Measurements from ENCODE around the gene NTMT1.

NTMT1 gene, protein sequence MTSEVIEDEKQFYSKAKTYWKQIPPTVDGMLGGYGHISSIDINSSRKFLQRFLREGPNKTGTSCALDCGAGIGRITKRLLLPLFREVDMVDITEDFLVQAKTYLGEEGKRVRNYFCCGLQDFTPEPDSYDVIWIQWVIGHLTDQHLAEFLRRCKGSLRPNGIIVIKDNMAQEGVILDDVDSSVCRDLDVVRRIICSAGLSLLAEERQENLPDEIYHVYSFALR

DNA sequence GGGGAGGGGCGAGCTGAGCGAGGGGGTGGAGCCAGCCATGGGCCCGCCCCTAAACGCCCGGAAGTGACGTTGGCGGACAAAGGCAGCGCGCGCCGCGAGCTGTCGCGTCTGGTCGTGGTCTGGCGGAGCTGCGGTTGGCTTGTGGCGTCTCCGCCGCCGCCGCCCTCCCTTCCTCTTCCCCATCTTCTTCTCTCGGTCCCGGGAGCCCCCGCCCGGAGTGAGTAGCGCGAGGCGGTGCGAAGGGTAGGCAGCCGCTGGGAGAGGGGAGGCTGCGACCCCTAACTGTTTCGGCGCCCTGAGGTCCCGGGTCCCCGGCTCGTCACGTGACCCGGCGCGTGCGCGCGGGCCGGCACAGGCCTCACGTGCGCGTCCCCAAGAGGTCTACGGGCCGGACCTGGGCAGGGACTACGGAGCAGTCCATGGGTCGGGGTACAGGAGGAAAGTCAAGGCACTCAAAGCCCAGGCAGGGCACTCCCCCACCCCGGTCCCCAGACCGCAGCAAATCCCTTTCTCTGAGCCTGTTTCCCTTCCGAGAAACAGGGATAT lies at the start of gene NTMT1:
Gene NTMT1, plus strand, starts transcription at position 85 of the 546 bp plus-strand sequence. CDS start 6,541 bp downstream, outside the sequence.
- peaks cover 57% of the 10 kb centered on the region for H3K4me1 Mint-ChIP-seq

GRCh38 chr9:129576546-129577543 lies 49.1 kb upstream of the NTMT1 start:
- no peaks in the 10 kb centered on the region for H3K36me3 Mint-ChIP-seq
- no peaks in the 10 kb centered on the region for H3K9me3 Mint-ChIP-seq
- H3K4me1 Mint-ChIP-seq: peaks cover 40% of the 10 kb centered on the region
- no peak for ATAC-seq
- peak overlapping the region; percentile 65 for H3K27ac Mint-ChIP-seq
- no peak overlapping the region for H3K4me3 Mint-ChIP-seq
- DNase-seq (ENCODE audit: low spot score in 2 of 2): no peak

More for the DNA sequence above, at the start of gene NTMT1:
- peak; percentile 84 for ATAC-seq
- DNase-seq (ENCODE audit: low spot score in 2 of 2): peak; percentile 94 to 95
- Mint-ChIP-seq H3K9me3 (no peaks in the 10 kb centered on the region), H3K27ac (peak within 1 kb of the TSS; percentile 93), H3K4me3 (peak within 1 kb of the TSS; percentile 88), H3K36me3 (peaks cover 52% of the 10 kb centered on the region)

DNA sequence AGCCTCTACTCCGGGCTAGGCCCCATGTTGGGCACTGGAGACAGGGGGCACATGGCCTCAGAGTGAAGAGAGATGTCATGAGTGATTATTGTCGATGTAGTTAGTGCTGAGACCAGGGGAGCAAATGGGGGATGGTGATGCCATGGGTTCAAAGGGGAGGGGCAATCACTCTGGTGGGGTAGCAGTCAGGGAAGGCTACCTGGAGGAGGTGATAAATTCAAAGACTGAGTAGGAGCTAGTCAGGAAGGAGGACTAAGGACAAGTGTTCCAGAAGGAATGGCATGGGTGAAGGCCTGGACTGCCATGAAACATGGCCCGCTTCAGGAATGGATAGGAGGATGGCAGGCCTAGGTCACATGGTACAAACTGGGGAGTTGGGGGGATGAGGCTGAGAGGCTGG lies 46.7 kb upstream of the NTMT1 start:
- Mint-ChIP-seq H3K9me3 (no peaks in the 10 kb centered on the region), H3K4me3 (no peak overlapping the region), H3K27ac (peak overlapping the region; percentile 26)

DNA sequence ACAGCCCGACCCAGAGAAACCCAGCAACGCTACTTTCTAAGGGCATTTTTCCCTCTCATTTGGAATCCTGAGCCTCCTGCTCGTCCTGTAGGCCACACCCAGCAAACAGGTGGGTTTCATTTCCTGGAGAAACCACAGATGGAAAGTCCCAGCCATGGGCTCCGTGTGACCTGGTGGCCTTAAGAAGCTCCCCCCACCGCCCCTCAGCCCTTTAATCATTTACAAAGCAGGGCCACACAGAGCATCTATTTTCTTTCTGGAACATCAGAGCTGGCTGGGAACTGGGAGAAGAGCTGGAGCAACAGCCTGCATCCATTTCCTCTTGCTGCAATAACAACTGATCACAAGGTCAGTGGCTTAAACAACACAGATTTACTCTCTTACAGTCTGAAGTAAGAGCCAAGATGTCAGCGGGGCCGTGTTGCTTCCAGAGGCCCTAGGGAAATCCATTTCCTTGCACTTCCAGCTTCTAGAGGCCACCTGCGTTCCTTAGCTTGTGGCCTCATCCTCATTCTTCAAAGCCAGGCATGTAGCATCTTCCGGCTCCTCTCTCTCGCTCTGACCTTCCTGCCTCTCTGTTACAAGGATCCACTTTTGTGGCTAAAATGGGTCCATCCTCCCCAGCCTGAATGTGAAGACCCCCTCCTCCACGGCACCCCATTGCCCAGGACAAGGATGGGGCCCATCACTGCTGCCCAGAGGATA lies 45.6 kb upstream of the NTMT1 start:
- ATAC-seq: peak; percentile 57
- H3K4me1 Mint-ChIP-seq: peaks cover 62% of the 10 kb centered on the region
- H3K36me3 Mint-ChIP-seq: peaks cover 6% of the 10 kb centered on the region
- peak overlapping the region; percentile 67 for H3K27ac Mint-ChIP-seq
- no peaks in the 10 kb centered on the region for H3K9me3 Mint-ChIP-seq
- peak overlapping the region; percentile 21 for H3K4me3 Mint-ChIP-seq
- DNase-seq (ENCODE audit: low spot score in 2 of 2): no peak

More for the DNA sequence above, 46.7 kb upstream of the NTMT1 start:
- ATAC-seq (no peak), DNase-seq (ENCODE audit: low spot score in 2 of 2) (no peak)
- Mint-ChIP-seq H3K36me3 (no peaks in the 10 kb centered on the region), H3K4me1 (peaks cover 53% of the 10 kb centered on the region)

GRCh38 chr9:129581505-129582189 lies 44.3 kb upstream of the NTMT1 start:
- H3K9me3 Mint-ChIP-seq: no peaks in the 10 kb centered on the region
- H3K36me3 Mint-ChIP-seq: peaks cover 6% of the 10 kb centered on the region
- peaks cover 70% of the 10 kb centered on the region for H3K4me1 Mint-ChIP-seq
- no peak overlapping the region for H3K27ac Mint-ChIP-seq
- ATAC-seq (no peak), DNase-seq (ENCODE audit: low spot score in 2 of 2) (no peak)
- H3K4me3 Mint-ChIP-seq: no peak overlapping the region

- no peak for DNase-seq (ENCODE audit: low spot score in 2 of 2)
- Mint-ChIP-seq H3K27ac (peak overlapping the region; percentile 85), H3K36me3 (peaks cover 6% of the 10 kb centered on the region), H3K9me3 (no peaks in the 10 kb centered on the region), H3K4me1 (peaks cover 75% of the 10 kb centered on the region), H3K4me3 (peak overlapping the region; percentile 44)
- peak; percentile 76 for ATAC-seq
Measured at GRCh38 chr9:129582855-129583254, 43.1 kb upstream of the NTMT1 start.

DNA sequence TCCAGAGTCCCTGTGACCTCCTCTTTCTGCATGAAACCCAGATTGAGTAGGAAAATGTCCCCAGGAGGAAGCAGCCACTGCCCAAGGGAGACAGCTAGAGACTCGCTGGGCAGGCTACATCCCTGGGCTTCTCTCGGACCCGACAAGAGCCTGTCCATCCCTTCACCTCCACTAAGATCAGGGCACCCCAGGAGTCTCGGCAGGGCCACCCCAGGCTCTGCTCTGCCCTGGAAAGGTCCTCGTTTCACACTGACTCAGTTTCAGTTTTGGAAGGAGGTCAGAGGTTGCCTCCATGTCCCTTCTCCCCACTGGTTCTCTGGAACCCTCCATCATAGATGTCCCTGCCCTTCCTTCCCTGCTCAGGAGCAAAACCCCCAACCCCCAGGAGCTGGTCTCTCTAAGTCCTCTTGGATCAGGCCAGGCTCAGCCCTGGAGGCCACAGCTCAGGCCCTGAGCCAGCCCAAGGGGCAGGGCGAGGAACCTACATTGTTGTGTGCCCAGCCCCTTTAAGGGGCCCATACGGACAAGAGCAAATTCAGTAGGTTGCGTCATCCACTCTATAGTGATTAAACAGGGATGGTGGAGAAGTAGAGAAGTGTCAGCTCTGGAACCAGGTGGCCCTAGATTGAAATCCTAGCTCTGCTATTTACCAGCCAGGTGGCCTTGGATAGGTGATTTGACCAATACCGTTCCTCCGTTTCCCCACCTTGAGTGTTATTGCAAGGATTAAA lies 42.5 kb upstream of the NTMT1 start:
- Mint-ChIP-seq H3K4me3 (peak overlapping the region; percentile 44), H3K36me3 (peaks cover 6% of the 10 kb centered on the region), H3K4me1 (peaks cover 75% of the 10 kb centered on the region), H3K9me3 (no peaks in the 10 kb centered on the region), H3K27ac (peak overlapping the region; percentile 85)
- no peak for DNase-seq (ENCODE audit: low spot score in 2 of 2)
- ATAC-seq: peak; percentile 4

DNA sequence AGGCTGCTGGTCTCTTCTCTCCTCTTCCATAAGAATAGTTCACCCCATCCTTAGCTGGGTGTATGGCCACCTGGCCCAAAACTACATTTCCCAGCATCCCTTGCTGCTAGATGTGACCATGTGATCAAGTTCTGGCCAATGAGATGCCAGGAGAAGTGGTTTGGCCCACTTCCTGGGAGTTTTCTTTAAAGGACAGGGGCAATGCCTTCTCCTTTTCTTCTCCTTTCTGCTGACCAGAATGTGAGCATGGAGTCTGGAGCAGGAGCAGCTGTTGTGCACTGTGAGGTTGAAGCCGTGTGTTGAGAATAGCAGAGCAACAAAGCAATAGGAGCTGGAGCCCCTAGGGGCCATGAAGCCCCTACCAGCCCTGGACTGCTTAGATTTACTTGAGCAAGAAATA lies 41.8 kb upstream of the NTMT1 start:
- Mint-ChIP-seq H3K9me3 (no peaks in the 10 kb centered on the region), H3K36me3 (peaks cover 6% of the 10 kb centered on the region), H3K4me1 (peaks cover 72% of the 10 kb centered on the region), H3K4me3 (no peak overlapping the region), H3K27ac (peak overlapping the region; percentile 85)
- ATAC-seq (peak; percentile 60), DNase-seq (ENCODE audit: low spot score in 2 of 2) (peak; percentile 42 to 79)

- H3K27ac Mint-ChIP-seq: peak overlapping the region; percentile 85
- no peak for ATAC-seq
- DNase-seq (ENCODE audit: low spot score in 2 of 2): no peak
- peaks cover 60% of the 10 kb centered on the region for H3K4me1 Mint-ChIP-seq
- H3K9me3 Mint-ChIP-seq: no peaks in the 10 kb centered on the region
- no peak overlapping the region for H3K4me3 Mint-ChIP-seq
- H3K36me3 Mint-ChIP-seq: peaks cover 6% of the 10 kb centered on the region
Measured at GRCh38 chr9:129585352-129585751, 40.6 kb upstream of the NTMT1 start.

GRCh38 chr9:129586245-129586644 lies 39.7 kb upstream of the NTMT1 start:
- H3K4me1 Mint-ChIP-seq: peaks cover 54% of the 10 kb centered on the region
- no peak for DNase-seq (ENCODE audit: low spot score in 2 of 2)
- peak; percentile 64 for ATAC-seq
- peaks cover 6% of the 10 kb centered on the region for H3K36me3 Mint-ChIP-seq
- no peaks in the 10 kb centered on the region for H3K9me3 Mint-ChIP-seq
- no peak overlapping the region for H3K4me3 Mint-ChIP-seq
- H3K27ac Mint-ChIP-seq: peak overlapping the region; percentile 85

DNA sequence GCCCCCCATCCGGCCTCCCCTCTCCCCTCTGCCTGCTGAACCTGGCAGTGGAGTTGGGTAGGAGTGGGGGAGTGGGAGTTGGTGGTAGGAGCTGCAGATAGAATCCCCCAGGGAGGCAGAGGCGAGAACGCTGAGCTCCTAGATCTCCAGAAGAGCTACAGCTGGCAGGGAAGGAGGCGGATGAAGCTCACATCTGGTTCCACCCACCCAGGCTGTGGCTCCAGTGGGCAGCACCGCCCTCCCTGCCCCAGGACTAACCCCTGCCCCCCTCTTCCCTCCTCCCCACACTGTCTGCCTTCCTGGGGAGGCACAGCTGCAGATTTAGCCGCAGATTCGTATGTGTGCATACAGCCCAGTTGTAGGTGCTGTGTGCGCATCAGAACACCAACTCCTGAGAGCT lies 39.3 kb upstream of the NTMT1 start:
- Mint-ChIP-seq H3K4me1 (peaks cover 53% of the 10 kb centered on the region), H3K4me3 (no peak overlapping the region), H3K27ac (peak overlapping the region; percentile 85), H3K9me3 (no peaks in the 10 kb centered on the region), H3K36me3 (peaks cover 6% of the 10 kb centered on the region)
- ATAC-seq (peak; percentile 36), DNase-seq (ENCODE audit: low spot score in 2 of 2) (no peak)

GRCh38 chr9:129587487-129588262 lies 38.3 kb upstream of the NTMT1 start:
- DNase-seq (ENCODE audit: low spot score in 2 of 2) (no peak), ATAC-seq (no peak)
- peaks cover 43% of the 10 kb centered on the region for H3K4me1 Mint-ChIP-seq
- H3K4me3 Mint-ChIP-seq: no peak overlapping the region
- H3K27ac Mint-ChIP-seq: peak overlapping the region; percentile 49
- peaks cover 6% of the 10 kb centered on the region for H3K36me3 Mint-ChIP-seq
- H3K9me3 Mint-ChIP-seq: no peaks in the 10 kb centered on the region

- H3K4me1 Mint-ChIP-seq: peaks cover 26% of the 10 kb centered on the region
- H3K27ac Mint-ChIP-seq: no peak overlapping the region
- H3K9me3 Mint-ChIP-seq: no peaks in the 10 kb centered on the region
- DNase-seq (ENCODE audit: low spot score in 2 of 2): no peak
- ATAC-seq: no peak
- no peak overlapping the region for H3K4me3 Mint-ChIP-seq
- H3K36me3 Mint-ChIP-seq: no peaks in the 10 kb centered on the region
Measured at GRCh38 chr9:129590466-129590865, 35.5 kb upstream of the NTMT1 start.

All from stimulated activated effector memory CD8-positive, alpha-beta T cell treated with anti-CD3 and anti-CD28 coated beads, Interleukin-12 subunit alpha, Interleukin-12 subunit beta, amount 100 ng/mL, for 72 hours (primary cell).